ENCODE measurements around the gene RABEPK.
A peak's percentile ranks its signal among the peaks of the same experiment; 100 is the strongest.
"Not testable (repeated sequence)": the region's sequence is repeated elsewhere in the genome, so short reads cannot be mapped to it uniquely, and the experiment has no call there.

RABEPK gene

DNA sequence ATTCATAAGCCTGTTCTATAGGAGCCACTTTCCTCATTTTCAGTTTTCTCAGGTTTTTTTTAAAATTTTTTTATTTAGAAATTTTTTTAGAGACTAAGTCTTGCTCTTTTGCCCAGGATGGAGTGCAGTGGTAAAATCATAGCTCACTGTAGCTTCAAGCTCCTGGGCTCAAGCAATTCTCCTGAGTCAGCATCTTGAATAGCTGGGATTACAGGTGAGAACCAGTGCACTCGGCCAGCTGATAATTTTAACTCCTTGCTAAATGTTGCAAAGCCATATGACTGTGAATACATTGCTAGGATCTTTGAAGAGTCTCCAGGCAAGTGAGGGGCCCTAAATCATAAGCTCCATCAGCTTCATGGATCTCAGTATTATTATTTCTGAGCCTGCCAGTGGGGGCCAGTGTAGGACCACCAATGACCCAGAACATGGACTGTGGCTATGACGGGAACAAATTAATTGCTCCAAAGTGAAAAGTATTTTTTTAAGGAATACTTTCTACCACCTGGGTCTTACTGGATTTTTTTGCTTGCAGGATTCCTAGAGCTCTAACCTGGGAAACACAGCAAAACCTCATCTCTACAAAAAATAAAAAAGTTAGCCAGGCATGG, 55.5 kb downstream of the RABEPK start:
- DNase-seq: no peak

DNA sequence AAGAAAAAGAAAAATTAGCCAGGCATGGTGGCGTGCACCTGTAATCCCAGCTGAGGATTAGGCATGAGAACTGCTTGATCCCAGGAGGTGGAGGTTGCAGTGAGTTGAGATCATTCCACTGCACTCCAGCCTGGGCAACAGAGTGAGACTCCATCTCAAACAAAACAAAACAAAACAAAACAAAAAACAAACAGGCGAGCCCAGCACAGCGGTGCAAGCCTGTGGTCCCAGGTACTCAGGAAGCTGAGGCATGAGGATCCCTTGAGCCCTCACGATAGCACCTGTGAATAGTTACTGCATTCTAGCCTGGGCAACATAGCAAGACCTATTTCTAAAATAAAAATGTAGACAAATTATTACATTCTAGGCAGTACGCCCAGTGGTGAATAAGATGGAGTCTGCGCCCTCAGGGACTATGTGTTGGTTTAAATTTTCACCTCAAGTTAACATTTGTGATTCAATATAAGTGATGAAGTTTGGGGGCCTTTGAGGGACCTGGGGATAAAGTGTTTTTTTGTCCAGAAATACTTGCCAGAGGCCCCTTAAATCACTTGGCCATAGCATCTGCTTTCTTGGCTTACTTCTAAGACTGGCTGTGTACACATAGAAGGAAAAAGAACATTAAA, 57.9 kb downstream of the RABEPK start:
- no peak for DNase-seq

DNA sequence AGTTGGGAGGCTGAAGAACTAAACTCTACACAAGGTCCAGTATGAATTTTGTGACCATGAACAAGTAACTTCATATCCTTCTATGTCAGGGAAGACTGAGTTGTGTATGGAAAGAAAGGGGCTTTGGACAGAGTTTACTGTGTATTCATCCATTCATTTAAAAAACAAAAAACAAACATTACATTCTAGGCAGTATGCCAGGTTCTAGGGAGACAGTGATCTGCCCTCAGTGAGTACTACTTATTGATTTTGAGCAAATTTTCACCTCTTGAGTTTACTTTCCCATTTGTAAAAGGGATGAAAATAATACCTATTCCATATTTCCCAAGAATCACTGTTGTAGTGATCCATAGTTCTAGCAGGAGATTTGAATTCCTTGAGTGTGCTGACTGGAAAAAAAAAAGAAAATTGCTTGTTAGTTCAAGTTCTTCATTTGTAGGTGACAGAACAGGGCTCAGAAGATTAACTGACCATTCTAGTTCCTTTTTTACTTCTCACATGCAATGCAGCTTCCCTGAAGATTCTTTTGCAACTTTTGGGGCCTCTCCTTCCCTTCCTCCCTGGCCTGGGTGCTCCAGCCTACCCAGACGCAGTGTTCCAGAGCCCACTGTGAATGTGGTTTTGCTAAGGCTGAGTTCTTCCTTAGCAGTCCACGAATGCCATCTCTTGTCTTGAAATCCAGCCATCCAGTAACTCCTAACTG, 58.6 kb downstream of the RABEPK start:
- DNase-seq: no peak

DNA sequence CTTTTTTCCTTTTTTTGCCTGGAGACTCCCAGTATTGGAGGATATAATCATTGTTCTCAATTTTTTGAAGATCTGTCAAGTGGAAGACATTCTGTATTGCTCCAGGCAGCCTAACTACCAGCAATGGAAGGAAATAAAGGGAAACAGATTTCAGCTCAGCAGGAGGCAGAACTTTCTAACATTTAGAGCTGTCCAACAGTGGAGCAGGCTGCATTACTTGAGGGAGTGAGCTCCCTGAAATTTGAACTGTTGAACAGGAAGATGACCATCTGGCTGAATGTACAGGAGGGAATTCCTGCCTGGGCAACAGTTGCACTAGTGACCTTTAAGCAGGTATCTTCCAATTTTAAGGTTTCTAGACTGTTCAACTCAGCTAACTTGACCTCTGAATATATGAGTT, 60.2 kb downstream of the RABEPK start:
- no peak for DNase-seq

DNA sequence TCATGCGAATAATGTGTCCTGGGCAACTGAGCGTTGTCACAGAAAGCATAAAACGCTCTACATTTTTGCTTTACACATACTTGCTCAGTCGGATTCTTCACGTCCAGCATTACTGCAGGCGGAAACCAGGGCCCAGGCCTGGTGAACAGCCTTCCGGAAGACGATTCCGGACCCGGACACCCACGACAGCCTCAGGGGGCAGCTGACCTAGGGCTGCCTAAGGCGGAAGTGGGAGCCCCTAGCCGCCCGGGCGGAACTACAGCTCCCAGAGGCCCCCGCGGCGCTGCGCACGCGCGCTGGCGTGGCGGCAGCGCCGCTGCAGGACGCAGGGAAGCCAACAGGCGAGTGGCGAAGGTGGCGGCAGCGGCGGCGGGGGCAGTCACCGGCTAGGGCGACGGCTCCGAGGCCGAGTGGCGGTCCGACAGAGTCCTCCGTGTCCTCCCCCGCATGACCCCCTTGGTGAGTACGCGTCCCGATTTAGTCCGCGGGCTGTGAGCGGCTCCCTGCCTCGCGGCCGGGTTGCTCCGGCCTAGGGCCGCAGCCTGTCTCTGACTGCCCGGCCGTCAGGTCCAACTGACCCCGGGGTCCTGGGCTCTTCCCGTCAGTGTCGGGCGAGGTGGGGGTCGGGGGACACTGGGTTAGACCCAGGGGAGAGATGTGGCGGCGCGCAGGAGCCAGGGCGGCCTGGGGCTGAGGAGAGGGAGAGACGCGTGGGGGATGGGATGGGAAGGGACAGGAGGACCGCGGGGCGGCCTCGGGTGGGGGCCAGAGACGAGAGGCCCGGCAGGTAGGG, 61.4 kb downstream of the RABEPK start, which contains the start of gene GAPVD1:
GAPVD1 (plus strand) TSS at position 326 of the 793 bp plus-strand sequence. CDS start 37,096 bp downstream, outside the sequence.
- DNase-seq: peak; percentile 89

DNA sequence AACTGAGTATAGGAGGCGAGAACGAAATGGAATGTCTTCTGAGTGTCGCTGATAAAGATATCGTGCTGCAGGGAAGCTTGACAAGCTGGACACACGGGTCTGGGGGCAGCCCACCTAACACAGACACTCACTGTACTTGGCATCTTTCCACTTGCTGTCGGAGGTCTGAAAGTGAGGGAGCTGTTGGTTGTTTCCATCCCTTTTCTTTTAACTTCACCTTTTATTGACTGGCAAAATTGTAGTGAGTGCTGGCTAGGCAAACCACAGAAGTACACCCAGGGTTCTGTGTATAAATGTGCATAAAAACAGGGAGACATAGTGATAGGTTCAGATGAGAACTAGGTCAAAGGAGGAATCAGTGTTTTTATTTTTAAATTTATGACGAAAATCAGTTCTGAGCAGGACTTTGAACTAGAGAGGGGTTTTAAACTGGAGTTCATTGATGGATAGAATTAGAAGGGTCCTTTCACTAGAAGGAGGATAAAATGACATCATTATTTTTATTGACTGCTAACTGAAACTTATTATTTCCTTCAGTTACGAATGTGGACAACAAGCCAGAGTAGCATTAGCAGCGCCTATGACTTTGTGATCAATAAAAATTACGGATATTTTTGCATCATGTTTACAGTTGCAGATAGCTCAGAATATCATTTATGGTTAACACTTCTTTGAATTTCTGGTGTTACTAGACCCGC, 62.1 kb downstream of the RABEPK start:
- no peak for DNase-seq

DNA sequence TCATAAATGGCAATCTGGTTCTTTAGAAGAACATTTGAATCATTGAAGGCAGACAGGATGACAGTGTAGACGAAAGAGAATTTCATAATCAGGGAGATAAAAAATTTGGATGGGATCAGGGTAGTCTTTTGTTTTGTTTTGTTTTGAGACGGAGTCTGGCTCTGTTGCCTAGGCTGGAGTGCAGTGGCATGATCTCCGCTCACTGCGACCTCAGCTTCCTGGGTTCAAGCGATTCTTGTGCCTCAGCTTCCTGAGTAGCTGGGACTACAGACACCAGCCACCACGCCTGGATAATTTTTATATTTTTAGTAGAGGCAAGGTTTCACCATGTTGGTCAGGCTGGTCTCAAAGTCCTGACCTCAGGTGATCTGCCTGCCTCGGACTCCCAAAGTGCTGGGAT, 63.7 kb downstream of the RABEPK start:
- DNase-seq: not testable (repeated sequence)

DNA sequence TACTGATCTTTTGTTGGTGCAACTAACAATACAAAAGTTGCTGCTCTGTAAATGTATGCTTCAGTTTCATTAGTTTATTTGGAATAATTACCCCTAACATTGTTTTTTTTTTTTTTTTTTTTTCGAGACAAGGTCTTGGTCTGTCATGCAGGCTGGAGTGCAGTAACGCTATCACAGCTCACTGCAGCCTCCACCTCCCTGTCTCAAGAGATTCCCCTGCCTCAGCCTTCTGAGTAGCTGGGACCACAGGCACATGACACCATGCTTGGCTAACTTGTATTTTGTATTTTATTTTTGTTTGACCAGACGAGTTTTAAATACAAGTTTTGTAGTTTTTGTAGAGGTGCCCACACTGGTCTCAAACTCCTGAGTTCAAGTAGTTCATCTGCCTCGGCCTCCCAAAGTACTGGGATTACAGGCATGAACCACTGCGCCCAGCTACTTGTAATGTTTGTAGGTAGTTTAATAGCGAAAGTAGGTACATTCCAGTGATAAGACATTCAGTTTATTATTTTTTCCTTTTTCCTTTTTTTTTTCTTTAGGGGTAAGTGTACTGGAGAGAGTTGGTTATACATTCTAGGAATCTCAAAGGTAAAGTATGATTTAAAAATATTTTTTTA, 68.2 kb downstream of the RABEPK start:
- no peak for DNase-seq

DNA sequence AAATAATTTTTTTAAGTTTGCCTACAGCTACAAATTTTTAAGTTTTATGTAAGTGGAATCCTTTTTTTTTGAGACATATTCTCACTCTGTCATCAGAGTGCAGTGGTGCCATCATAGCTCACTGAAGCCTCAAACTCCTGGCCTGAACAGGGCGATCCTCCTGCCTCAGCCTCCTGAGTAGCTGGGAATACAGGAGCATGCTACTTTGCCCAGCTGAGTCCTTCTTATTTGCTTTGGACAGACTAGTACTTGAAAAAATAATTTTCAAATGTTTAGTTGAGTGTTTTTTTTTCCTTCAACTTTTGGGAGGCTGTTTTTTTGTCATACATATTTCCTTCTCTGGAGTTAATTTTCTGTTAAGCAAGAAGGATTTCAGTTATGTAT, 68.7 kb downstream of the RABEPK start:
- no peak for DNase-seq

DNA sequence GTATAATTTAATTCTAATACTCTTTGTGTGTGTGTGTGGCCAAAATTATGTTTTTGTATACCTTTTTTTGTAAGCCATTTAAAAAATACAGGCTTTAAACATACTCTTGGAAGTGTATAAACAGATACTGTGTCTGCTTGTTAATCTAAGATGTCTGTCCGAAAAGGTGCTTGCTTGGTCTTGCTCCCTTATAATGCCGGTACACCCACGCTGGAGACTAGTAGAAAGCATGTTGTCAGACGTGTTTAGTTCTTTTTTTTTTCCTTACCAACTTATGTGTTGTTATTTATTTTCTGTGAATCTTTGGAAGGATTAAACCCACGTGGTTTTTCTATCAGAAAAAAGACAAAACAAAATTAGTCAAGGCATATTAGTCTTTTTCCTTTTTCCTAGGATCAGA, 70.7 kb downstream of the RABEPK start:
- no peak for DNase-seq

DNA sequence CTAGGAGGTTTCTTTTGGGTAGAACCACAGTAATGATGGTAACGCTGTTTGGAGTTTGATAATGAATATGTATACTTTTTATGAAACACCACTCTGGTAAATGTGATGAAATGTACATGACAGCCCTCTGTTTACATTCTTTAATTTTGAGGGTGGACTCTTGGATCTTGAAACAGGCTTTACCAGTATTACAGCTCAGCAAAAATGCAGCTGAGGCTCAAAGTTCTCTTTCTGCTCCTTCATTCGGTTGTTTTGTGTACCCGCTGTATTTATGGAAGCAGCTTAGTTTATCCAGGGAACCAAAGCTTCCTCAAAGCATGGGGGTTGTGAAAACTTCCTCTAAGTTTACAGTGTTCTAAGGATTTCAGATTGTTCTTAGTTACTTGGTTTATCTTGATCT, 72.4 kb downstream of the RABEPK start:
- no peak for DNase-seq

DNA sequence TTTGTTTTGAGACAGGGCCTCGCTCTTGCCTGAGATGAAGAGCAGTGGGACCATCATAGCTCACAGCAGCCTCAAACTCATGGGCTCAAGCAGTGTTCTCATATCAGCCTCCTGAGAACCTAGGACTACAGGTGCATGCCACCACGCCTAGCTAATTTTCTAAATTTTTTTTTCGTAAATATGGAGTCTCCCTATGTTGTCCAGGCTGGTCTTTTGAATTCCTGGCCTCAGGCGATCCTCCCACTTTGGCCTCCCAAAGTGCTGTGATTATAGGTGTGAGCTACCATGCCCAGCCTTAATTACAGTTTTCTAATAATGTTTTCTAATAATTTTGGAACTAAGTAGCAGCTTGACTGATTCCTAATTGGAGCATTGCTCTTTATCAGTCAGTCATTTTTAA, 76.4 kb downstream of the RABEPK start:
- no peak for DNase-seq

DNA sequence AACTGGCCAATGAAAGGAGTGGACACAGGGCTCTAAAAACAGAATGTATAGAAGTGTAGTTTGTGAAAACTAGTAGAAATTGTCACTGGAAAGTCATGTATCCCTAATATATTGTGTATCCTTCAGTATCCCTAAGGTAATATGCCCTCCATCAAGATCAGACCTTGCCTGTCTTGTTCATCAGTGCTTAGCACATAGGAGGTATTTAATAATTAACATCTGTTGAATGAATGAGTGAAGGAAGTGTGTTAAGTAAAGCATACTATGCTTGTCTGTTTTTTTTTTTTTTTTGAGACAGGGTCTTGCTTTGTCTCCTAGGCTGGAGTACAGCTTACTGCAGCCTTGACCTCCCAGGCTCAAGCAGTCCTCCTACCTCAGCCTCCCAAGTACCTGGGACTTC, 77.1 kb downstream of the RABEPK start:
- no peak for DNase-seq

DNA sequence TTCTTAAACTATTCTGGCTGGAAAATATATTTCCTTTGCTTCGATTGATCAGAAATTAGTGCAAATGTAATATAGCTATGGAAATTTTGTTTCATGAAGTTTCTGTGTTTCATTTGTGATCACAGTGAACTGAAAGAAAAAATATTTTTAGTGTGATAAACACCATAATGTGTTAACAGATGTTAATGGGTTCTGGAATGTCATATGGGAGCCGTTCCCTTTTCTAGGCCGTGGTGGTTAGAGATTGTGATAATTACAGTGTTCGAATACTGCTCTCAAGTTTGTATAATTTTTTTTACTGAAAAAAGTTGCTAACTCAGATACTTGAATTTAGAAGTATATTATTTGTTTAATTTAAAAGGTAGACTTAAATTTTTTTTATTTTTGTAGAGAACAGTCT, 80.6 kb downstream of the RABEPK start:
- no peak for DNase-seq

Measured in activated naive CD4-positive, alpha-beta T cell treated with Interleukin-2 at 50 U/mL for 16 hours (primary cell).